ENCODE data around the gene ARHGAP42.

Gene ARHGAP42

DNA sequence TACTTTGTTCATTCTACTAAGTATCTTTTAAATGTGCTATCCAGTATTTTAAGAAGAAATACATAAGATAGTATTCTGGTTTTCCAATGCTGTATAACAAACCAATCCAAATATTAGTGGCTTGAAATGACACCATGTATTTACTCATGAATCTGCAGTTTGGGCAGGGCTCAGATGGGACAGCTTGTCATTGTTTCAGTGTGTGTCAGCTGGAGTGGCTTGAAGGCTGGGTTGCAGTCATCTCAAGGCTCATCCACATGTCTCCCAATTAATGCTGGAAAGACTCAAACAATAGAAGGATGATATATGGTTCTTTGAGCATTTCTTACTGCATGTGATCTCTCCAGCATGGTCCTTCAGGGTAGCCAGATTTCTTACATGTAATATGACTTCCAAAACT is 146.2 kb downstream of the ARHGAP42 start:
- DNase-seq (ENCODE audit: low read depth) = no peak

DNA sequence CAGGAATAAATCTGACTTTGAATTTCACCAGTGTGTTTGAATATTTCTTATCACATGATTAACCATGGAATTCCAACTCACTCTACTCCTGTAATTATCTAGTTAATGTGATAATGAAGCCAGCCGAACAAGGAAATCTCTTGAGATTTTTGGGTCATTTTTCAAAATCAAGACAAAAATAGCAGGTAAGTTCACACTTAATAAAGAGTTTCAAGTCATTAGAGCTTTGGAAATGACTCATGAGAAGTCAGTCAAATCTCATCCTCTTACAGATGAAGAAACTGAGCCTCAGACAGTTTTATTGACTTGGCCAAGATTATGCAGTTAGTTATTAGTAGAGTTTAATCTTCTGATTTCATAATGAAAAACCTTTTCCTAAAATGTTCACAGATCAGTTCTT is 148.8 kb downstream of the ARHGAP42 start:
- no peak for DNase-seq (ENCODE audit: low read depth)

- no peak for DNase-seq (ENCODE audit: low read depth)
Measured at GRCh38 chr11:100837311-100837710, 150.2 kb downstream of the ARHGAP42 start.

- no peak for DNase-seq (ENCODE audit: low read depth)
Measured at GRCh38 chr11:100841711-100842407, 154.8 kb downstream of the ARHGAP42 start.

- no peak for DNase-seq (ENCODE audit: low read depth)
Measured at GRCh38 chr11:100847696-100848216, 160.7 kb downstream of the ARHGAP42 start.

GRCh38 chr11:100849009-100849900 is 162.2 kb downstream of the ARHGAP42 start:
- DNase-seq (ENCODE audit: low read depth) = no peak

DNA sequence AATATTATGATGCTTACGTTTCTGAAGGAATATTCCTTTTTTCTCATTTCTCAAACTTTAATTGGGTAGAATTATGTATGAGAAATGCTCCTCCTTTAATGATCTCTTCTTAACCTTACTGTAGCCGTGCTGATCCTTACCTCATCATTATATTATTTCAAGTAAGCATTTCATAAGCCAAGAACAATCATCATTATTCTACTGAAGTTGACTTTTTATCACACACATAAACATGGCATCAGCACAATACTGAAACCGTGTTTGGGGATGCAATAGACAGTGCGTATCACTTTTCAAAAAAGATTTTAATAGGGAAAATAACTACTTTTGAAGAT is 162.8 kb downstream of the ARHGAP42 start:
- no peak for DNase-seq (ENCODE audit: low read depth)

- DNase-seq (ENCODE audit: low read depth) = no peak
Measured at GRCh38 chr11:100851147-100851546, 164.1 kb downstream of the ARHGAP42 start.

DNA sequence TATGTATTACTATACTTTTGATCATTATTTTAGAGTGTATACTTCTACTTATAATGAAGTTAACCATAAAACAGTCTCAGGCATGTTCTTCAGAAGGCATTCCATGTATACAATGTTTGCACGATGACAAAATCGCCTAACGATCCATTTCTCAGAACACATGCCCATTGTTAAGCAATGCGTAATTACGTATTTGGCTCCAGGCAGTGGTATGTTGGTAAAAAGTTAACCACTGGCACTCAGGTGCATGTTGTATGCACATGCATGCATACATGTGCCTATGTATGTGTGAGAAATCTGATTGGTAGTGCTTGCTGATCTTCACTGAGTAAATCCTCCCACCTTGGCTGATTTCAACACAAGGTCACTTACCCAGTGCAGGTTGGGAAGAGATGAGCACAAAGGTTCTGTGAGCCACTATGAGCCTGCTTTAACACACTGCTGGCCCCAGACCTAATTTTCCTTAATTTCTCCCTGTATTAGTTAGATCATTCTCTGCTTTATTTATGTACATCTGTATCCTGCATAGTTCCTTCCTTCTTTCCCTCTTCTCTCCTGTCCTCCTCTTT is 164.6 kb downstream of the ARHGAP42 start:
- no peak for DNase-seq (ENCODE audit: low read depth)

GRCh38 chr11:100855466-100856067 is 168.5 kb downstream of the ARHGAP42 start:
- DNase-seq (ENCODE audit: low read depth) = no peak

DNA sequence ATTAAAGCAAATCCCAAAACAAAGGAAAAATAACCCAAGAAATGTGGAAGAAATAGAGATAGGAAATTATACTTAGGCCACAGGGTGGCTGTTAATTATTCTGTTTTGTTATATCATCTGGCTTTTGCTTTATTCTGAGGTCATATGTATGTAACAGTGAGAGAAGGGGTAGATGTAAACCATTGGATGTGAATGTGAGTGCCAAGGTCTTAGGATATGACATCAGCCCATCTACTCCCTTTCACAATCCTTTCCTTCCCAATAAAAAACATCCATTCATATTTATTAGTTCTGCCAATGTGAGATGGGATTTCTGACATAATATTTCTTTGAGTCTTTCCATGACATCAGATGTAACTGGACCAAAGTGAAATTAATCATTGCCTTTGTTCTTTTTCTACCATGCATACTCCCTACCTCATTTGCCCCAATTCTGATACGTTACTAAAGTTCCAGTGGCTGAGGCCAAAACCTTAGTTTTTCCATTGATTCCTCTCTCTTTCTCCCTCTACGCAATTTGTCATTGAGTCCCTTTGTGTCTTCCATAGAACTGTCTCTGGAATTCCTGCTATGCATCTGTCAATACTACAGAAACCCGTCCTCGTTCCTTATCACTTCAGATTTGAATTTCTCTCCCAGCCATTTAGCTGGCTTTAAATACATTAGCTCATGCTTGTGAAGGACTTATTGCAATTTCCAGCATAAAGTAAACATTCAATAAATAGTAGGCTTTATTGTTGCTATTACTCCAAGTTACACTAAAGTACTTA is 170.3 kb downstream of the ARHGAP42 start:
- DNase-seq (ENCODE audit: low read depth) = no peak

DNA sequence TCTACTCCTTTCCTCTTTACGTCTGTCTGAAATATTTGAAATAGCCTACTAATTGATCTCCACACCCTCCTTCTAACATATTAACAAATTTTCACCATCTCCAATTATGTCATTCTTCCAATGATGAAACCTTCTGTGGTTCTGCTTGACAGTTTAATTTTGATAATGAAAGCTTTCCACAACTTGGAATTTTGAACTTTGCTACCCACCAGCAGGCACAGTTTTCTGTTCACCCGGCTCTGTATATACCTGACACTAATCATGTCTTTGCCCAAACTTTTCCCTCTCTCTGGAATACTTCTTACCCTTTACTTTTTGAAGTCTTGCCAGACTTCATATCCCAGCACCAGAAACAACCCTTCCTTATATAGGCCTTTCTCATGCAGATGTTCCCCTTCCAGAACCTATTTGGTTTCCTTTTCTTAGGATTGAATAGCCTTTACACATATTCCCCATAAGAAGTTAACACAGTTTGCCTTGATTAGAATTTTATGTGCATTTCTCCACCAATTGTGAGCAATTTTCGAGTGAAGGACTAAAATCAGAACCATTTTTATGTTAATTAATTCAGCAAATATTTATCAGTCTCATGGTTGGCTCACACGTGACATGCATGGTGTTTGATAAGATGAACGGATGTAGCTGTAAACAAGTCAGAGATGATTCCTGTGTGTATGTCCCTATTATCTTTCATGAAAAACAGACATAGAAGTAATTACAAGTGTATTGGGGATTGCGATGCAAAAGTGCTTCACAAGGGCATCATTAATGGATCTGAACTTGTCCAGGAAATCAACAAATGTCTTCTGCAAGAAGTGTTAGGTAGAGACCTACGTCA is 173.4 kb downstream of the ARHGAP42 start:
- no peak for DNase-seq (ENCODE audit: low read depth)

DNA sequence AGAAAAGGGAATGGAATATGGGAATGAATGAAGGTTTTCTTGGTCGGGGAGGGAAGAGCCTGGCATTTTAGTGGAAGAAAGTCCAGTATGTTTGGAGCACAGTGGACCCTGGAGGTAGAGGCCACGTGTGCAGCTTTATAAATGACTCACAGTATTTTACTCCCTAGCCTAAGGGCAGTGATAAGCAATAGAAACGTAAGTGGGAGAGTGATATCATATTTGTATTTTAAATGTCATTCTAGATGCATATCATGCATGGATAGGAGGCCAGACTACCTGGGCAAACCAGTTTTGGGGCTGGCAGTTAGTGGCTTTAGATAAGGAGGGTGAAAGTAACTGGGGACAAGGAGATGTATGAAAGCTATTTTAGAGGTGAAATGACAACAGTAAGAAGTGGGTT is 174.1 kb downstream of the ARHGAP42 start:
- no peak for DNase-seq (ENCODE audit: low read depth)

DNA sequence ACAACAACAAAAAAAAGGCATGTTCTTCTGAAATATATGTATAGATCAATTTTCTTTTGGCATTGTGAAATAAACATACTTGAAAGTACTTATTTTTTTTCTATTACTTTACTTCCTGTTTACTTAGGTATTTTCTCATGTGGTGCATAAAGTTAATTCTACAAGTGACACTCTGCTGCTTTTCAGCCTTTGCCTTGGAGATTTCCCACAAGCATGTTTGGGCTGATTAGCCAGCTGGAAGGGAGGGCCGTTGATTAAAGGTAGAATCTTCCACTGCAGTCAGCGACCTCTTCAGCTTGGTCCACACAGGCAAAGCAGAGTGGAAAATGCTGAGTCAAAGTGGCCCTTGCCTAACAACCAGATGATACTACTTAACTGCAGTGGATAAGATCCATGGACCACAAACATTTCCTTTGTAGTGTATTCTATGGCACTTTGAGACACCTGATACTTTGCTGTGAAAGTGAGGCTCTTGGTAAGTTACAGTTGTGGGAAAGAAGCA is 176.0 kb downstream of the ARHGAP42 start:
- DNase-seq (ENCODE audit: low read depth) = no peak

DNA sequence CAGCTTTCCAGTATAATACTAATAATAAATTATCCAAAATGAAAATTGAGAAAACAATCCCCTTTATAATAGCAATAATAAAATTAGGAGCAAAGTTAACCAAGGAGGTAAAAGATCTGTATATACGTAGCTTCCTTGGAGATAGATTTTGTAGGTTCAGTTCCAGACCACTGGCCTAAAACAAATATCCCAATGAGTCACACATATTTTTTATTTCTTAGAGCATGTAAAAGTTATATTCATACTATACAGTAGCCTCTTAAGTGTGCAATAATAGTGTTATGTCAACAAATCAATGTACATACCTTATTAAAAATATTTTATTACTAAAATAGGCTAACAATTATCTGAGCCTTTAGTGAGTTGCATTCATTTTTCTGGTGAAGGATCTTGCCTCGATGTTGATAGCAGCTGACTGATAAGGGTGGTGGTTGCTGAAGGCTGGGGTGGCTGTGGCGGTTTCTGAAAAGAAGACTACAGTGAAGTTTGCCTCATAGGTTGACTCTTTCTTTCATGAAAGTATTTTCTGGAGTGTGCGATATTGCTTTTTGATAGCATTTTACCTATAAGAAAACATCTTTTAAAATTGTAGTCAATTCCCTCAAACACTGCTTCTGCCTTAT is 178.5 kb downstream of the ARHGAP42 start:
- DNase-seq (ENCODE audit: low read depth) = no peak

DNA sequence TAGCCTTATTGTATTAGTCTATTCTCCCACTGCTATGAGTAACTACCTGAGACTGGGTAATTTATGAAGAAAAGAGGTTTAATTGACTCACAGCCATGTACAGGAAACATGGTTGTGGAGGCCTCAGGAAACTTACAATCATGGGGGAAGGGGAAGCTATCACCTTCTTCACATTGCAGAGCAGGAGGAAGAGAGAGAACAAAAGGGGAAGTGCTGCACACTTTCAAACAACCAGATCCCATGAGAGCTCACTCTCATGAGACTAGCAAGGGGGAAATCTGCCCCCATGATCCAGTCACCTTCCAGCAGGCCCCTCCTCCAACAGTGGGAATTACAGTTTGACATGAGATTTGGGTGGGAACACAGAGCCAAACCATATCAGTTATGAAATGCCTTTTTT is 179.4 kb downstream of the ARHGAP42 start:
- DNase-seq (ENCODE audit: low read depth) = no peak

GRCh38 chr11:100867606-100868005 is 180.5 kb downstream of the ARHGAP42 start:
- DNase-seq (ENCODE audit: low read depth) = no peak

GRCh38 chr11:100869328-100869727 is 182.2 kb downstream of the ARHGAP42 start:
- DNase-seq (ENCODE audit: low read depth) = no peak

DNA sequence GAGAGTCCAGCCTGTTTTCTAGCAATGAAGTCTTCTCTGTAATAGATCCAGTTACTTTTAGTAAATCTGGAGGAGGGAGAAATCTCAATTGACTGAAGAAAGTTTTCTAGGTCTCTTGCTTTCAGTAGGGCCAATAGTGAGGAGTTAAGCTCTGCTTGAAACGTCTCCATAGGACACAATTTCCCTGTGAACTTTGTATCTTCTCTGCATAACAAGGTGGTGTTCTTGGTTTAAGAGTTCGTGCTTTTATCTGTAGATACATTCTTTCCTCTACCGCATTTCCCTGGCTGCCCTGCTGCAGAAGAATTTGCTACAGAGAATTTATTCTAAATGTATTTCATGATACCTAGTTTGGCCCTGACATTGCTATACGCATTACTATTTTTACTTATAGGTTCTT is 183.1 kb downstream of the ARHGAP42 start:
- DNase-seq (ENCODE audit: low read depth) = no peak
